NCI-H2196 (cell line): Measurements from ENCODE around the gene CSAG3.
"Not testable (repeated sequence)": the region's sequence is repeated elsewhere in the genome, so short reads cannot be mapped to it uniquely, and the experiment has no call there.

Experiments used
- DNase-seq: peaks from one replicate; lab custom pipeline; 2025; ENCODE audit not compliant: unreplicated experiment; lab: John Stamatoyannopoulos, UW

CSAG3 gene

DNA sequence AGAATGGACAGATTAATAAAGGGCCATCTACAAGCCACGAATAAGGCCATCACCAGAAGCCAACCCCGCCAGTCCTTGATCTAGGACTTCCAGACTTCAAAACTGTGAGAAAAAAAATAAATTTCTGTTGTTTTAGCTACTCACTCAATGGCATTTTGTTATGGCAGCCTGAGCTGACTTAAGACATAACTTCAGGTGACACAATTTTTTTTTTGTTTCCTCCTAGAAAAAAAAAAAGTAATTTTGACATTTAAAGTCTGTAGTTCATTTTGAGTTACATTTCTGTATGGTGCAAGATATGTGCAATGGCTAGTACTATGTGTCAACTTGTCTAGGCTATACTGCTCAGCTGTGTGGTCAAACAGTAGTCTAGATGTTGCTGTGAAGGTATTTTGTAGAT is at the start of gene CSAG3:
Gene CSAG3 (plus strand): TSS at position 301 of the 400 bp plus-strand sequence.
- not testable (repeated sequence) for DNase-seq

DNA sequence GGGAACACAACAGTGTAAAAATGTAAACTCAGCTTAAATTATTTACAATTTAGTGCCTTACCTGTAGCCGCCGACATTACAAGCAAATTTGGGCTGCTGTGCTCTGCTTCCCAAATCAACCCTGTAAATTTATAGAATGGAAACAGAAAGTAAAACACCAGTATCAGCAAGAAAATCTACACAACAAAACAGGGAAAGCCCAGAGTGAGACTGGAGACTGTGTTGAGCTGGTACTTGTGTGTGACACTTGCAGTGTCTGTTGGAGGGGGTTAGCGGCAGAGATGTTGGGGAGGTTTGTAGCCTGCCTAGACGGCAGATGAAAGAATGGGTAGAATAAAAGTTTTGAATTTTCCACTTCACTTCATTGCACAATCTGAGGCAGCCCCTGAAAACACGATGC is 45.8 kb upstream of the CSAG3 start:
- DNase-seq, result not testable (repeated sequence)

DNA sequence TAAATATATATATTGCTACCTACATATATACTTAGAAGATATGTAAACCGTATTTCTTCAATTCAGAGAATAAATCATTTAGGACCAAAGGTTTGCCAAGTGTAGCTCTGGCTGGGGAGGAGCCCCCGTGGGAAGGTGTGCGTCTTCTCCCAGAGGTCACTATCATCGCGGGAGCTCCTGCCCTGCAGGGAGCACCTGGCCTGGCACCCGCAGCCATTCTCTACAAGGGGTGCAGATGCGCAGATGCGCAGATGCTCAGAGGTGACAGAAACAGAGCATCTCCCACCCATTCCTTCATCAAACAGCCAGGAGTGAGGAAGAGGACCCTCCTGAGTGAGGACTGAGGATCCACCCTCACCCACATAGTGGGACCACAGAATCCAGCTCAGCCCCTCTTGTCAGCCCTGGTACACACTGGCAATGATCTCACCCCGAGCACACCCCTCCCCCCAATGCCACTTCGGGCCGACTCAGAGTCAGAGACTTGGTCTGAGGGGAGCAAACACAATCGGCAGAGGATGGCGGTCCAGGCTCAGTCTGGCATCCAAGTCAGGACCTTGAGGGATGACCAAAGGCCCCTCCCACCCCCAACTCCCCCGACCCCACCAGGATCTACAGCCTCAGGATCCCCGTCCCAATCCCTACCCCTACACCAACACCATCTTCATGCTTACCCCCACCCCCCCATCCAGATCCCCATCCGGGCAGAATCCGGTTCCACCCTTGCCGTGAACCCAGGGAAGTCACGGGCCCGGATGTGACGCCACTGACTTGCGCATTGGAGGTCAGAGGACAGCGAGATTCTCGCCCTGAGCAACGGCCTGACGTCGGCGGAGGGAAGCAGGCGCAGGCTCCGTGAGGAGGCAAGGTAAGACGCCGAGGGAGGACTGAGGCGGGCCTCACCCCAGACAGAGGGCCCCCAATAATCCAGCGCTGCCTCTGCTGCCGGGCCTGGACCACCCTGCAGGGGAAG is 44.9 kb upstream of the CSAG3 start, which contains the start of gene MAGEA2B:
Gene MAGEA2B (plus strand): TSS at position 814 of the 973 bp plus-strand sequence. CDS start 2,479 bp downstream, outside the sequence.
- DNase-seq, result not testable (repeated sequence)

DNA sequence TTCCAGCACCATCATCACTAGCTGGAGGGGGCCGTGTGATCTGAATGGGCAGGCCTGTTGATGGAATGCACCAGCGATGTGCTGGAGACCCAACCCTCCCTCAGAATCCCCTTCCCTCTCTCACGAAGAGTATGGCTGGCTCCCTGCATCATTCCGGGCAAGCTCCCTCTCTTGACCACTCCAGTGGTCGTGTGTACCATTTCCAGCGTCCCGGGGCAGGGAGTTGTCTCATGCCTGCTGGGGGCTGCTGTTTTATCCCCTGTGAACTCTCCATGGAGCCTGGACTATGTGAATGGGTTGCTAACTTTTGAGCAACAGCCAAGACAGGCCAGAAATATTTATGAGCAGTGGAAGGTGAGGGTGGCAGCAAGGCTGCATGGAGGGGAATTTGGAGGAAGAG is 33.6 kb upstream of the CSAG3 start:
- no peak for DNase-seq

DNA sequence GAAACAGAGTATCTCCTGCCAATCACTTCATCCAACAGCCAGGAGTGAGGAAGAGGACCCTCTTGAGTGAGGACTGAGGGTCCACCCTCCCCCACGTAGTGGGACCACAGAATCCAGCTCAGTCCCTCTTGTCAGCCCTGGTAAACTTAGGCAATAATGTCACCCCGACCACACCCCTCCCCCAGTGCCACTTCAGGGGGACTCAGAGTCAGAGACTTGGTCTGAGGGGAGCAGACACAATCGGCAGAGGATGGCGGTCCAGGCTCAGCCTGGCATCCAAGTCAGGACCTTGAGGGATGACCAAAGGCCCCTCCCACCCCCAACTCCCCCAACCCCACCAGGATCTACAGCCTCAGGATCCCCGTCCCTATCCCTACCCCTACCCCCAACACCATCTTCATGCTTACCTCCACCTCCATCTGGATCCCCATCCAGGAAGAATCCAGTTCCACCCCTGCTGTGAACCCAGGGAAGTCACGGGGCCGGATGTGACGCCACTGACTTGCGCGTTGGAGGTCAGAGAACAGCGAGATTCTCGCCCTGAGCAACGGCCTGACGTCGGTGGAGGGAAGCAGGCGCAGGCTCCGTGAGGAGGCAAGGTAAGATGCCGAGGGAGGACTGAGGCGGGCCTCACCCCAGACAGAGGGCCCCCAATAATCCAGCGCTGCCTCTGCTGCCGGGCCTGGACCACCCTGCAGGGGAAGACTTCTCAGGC is 25.6 kb upstream of the CSAG3 start, which contains the start of the genes CSAG1 and MAGEA12:
Gene CSAG1 (minus strand): TSS at position 461 of the 715 bp plus-strand sequence. CDS start 1,261 bp downstream, outside the sequence.
Gene MAGEA12 (plus strand): TSS at position 497 of the 715 bp plus-strand sequence. CDS start 2,405 bp downstream, outside the sequence.
- DNase-seq, result no peak

DNA sequence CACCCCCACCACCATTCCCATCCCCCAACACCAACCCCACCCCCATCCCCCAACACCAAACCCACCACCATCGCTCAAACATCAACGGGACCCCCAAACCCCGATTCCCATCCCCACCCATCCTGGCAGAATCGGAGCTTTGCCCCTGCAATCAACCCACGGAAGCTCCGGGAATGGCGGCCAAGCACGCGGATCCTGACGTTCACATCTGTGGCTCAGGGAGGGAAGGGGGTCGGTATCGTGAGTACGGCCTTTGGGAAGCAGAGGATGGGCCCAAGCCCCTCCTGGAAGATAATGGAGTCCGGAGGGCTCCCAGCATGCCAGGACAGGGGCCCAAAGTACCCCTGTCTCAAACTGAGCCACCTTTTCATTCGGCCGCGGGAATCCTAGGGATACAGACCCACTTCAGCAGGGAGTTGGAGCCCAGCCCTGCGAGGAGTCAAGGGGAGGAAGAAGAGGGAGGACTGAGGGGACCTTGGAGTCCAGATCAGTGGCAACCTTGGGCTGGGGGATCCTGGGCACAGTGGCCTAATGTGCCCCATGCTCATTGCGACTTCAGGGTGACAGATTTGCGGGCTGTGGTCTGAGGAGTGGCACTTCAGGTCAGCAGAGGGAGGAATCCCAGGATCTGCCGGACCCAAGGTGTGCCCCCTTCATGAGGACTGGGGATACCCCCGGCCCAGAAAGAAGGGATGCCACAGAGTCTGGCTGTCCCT is 24.7 kb upstream of the CSAG3 start:
- not testable (repeated sequence) for DNase-seq

DNA sequence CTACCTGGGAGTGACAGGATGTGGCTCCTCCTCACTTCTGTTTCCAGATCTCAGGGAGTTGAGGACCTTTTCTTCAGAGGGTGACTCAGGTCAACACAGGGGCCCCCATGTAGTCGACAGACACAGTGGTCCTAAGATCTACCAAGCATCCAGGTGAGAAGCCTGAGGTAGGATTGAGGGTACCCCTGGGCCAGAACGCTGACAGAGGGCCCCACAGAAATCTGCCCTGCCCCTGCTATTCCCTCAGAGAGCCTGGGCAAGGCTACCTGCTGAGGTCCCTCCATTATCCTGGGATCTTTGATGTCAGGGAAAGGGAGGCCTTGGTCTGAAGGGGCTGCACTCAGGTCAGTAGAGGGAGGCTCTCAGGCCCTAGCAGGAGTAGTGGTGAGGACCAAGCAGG is 23.9 kb upstream of the CSAG3 start:
- DNase-seq, result no peak

DNA sequence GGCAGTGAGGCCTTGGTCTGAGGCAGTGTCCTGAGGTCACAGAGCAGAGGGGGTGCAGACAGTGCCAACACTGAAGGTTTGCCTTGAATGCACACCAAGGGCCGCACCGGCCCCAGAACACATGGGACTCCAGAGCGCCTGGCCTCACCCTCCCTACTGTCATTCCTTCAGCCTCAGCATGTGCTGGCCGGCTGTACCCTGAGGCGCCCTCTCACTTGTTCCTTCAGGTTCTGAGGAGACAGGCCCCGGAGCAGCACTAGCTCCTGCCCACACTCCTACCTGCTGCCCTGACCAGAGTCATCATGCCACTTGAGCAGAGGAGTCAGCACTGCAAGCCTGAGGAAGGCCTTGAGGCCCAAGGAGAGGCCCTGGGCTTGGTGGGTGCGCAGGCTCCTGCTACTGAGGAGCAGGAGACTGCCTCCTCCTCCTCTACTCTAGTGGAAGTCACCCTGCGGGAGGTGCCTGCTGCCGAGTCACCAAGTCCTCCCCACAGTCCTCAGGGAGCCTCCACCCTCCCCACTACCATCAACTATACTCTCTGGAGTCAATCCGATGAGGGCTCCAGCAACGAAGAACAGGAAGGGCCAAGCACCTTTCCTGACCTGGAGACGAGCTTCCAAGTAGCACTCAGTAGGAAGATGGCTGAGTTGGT is 23.0 kb upstream of the CSAG3 start:
- no peak for DNase-seq

DNA sequence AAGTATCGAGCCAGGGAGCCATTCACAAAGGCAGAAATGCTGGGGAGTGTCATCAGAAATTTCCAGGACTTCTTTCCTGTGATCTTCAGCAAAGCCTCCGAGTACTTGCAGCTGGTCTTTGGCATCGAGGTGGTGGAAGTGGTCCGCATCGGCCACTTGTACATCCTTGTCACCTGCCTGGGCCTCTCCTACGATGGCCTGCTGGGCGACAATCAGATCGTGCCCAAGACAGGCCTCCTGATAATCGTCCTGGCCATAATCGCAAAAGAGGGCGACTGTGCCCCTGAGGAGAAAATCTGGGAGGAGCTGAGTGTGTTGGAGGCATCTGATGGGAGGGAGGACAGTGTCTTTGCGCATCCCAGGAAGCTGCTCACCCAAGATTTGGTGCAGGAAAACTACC is 22.5 kb upstream of the CSAG3 start:
- DNase-seq, result not testable (repeated sequence)

DNA sequence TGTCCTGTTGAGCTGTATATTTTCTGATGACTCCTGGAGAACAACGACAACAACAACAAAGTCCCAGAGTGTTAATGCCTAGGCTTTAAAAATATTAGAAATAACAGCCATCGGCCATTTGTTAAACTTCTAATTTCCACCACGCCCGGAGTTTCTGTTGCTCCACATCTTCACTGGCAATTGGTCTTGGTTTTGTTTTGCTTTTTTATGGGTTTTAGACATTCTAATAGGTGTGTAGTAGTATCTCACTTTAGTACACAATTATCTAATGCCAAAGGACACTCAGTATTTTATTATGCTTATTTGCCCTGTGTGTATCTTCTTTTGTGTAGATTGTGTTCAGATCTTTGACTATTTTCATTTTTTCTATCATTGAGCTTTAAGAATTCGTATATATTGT is 20.5 kb upstream of the CSAG3 start:
- DNase-seq, result no peak

DNA sequence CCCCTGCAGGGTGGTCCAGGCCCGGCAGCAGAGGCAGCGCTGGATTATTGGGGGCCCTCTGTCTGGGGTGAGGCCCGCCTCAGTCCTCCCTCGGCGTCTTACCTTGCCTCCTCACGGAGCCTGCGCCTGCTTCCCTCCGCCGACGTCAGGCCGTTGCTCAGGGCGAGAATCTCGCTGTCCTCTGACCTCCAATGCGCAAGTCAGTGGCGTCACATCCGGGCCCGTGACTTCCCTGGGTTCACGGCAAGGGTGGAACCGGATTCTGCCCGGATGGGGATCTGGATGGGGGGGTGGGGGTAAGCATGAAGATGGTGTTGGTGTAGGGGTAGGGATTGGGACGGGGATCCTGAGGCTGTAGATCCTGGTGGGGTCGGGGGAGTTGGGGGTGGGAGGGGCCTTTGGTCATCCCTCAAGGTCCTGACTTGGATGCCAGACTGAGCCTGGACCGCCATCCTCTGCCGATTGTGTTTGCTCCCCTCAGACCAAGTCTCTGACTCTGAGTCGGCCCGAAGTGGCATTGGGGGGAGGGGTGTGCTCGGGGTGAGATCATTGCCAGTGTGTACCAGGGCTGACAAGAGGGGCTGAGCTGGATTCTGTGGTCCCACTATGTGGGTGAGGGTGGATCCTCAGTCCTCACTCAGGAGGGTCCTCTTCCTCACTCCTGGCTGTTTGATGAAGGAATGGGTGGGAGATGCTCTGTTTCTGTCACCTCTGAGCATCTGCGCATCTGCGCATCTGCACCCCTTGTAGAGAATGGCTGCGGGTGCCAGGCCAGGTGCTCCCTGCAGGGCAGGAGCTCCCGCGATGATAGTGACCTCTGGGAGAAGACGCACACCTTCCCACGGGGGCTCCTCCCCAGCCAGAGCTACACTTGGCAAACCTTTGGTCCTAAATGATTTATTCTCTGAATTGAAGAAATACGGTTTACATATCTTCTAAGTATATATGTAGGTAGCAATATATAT is 5.0 kb upstream of the CSAG3 start, which contains the start of gene MAGEA2:
Gene MAGEA2 (minus strand): TSS at position 157 of the 965 bp plus-strand sequence. CDS start 2,479 bp downstream, outside the sequence.
- DNase-seq, result not testable (repeated sequence)

DNA sequence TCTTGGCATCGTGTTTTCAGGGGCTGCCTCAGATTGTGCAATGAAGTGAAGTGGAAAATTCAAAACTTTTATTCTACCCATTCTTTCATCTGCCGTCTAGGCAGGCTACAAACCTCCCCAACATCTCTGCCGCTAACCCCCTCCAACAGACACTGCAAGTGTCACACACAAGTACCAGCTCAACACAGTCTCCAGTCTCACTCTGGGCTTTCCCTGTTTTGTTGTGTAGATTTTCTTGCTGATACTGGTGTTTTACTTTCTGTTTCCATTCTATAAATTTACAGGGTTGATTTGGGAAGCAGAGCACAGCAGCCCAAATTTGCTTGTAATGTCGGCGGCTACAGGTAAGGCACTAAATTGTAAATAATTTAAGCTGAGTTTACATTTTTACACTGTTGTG is 4.1 kb upstream of the CSAG3 start:
- DNase-seq, result not testable (repeated sequence)

DNA sequence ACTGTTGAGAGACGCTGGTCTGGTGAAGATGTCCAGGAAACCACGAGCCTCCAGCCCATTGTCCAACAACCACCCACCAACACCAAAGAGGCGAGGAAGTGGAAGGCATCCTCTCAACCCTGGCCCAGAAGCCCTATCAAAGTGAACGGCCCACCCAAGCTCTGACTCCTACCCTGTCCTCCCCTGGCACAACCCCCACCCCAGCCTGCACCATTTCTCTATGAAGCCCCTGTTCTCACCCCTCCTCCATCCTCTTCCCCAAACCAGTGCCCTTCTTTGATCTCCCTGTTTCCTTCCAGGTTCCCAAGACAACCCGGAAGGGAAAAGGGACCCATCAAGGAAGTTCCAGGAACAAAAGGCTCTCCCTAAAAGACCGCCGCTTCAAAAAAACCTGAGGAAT is 526 bp downstream of the CSAG3 start:
- DNase-seq, result not testable (repeated sequence)

DNA sequence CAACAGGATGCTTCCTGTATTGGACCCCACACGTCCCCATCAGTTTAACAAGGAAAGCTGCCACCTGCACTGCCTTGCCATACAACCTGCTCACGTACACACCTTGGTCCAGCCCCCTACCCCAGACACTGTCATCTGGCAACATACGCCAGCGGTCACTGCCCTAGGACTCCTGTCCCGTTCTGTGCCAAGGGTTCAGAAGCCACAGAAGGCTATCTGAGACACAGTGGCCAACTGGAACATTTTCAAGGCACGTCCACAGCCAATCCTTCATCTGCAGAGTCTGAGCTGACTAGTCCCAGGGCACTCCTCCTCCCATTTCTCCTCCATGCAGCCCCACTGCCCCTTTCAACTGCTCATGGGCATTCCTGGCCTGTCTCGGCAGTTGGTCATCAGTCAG is 2.6 kb downstream of the CSAG3 start:
- DNase-seq, result not testable (repeated sequence)

DNA sequence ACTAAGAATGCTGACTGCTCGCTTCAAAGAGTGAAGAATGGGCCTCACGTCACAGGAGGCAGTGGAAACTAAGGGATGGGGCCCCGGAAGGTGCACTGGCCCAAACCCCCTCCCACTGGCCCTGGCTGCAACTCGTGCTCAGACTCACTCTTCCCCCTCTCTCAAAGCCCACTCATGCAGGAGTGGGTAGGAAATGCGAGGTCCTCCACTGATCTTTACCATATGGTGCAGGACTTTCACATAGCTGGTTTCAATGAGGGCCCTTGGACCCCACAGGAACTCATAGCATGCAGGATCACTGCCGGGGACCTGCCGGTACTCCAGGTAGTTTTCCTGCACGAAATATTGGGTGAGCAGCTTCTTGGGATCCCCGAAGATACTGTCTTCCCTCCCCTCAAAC is 7.5 kb downstream of the CSAG3 start:
- not testable (repeated sequence) for DNase-seq

DNA sequence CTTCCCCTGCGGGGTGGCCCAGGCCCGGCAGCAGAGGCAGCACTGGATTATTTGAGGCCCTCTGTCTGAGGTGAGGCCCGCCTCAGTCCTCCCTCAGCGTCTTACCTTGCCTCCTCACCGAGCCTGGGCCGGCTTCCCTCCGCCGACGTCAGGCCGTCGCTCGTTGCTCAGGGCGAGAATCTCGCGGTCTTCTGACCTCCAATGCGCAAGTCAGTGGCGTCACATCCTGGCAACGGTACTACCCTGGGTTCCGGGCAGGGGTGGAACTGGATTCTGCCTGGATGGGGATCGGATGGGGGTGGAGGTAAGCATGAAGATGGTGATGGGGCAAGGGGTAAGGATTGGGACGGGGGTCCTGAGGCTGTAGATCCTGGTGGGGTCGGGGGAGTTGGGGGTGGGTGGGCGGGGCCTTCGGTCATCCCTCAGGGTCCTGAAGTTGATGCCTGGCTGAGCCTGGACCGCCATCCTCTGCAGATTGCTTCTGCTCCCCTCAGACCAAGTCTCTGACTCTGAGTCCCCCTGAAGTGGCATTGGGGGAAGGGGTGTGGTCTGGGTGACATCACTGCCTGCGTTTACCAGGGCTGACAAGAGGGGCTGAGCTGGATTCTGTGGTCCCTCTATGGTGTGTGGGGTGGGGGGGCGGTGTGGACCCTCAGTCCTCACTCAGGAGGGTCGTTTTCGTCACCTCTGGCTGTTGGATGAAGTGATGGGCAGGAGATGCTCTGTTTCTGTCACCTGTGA is 10.7 kb downstream of the CSAG3 start, which contains the start of gene MAGEA6:
Gene MAGEA6 (minus strand): TSS at position 141 of the 741 bp plus-strand sequence. CDS start 2,039 bp downstream, outside the sequence.
- DNase-seq, result not testable (repeated sequence)

DNA sequence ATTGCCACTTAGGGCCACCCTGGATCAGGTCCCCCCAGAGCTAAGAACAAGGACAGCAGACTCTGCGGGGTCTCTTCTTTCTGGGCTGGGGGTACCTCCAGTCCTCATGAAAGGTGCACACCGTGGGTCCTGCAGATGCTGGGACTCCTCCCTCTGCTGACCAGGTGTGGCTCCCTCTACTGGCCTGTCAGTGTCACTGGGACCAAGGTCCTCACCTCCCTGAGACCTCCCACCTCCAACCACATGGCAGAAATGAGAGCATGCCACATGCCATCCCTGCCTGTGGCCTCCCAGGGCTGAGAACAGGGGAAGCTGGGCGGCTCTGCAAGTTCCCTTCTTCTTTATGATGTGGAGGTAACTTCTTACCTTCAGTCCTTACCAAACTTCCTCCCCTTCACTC is 28.0 kb downstream of the CSAG3 start:
- not testable (repeated sequence) for DNase-seq

DNA sequence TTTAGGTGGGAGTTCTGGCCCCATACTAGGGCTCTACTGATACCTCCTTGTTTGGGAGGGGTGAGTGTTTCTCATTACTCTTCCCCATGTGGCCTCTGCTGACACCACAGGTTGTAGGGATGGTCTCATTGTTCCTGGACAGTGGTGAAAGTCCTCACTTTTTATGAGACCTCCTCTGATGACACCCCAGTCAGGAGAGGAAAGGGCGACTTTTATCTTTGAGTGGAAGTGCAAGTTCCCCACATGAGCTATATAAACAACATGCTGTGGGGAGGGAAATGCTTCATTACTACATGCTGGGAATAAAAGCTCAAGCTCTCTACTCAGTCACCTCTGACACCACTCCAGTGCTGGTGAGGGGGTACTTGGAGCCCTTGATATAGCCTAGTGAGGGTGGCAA is 39.9 kb downstream of the CSAG3 start:
- no peak for DNase-seq
